HCT116 (cell line): Measurements from ENCODE around the gene HNF1B. TPM values are rescaled to one million over a fixed set of nuclear protein-coding genes. Genes with fewer than 3 reads are reported as not detected.

Experiments used
- ATAC-seq: fragments of 200-7000 bp; cut with Tn5 transposase; 2 replicates; pipeline ENCODE4 v1.9.1; 2020; ENCODE audit warnings: mild to moderate bottlenecking, moderate library complexity
- BruUV-seq: library from RNA; stranded (reverse); fragments of 400-500 nt; replicated peaks from 2 replicates; lab custom pipeline; 2021; lab: Mats Ljungman, UMichigan
- CTCF ChIA-PET: fragments of 300-600 bp; sonication (Branson Sonifier 250); formaldehyde crosslinking; loops from one replicate; lab custom pipeline; 2021; ENCODE audit warnings: antibody characterized with exemption; lab: Charles Lee
- POLR2A ChIA-PET: fragments of 300-600, 350-600 bp; sonication (Branson Sonifier 250); formaldehyde crosslinking; loops from one replicate; lab custom pipeline; 2021; ENCODE audit warnings: antibody characterized with exemption; lab: Charles Lee
- RAD21 ChIA-PET, 2 experiments: fragments of 300-600 bp; sonication (Branson Sonifier 250); formaldehyde crosslinking; loops; one replicate each; lab custom pipeline; 2023; ENCODE audit warnings: low total read pairs in 2 of 2; ENCODE audit not compliant: uncharacterized antibody in 2 of 2, unreplicated experiment in 2 of 2, low non-redundant PET in 1 of 2; lab: Charles Lee
- DNase-seq: peaks from one replicate; pipeline ENCODE4 v3.0.0-alpha.2; 2010; ENCODE audit warnings: low read depth, low spot score
- H2AFZ ChIP-seq: fragments of 200-600 bp; shearing (Covaris generic), sonication (generic); 2 replicates; pipeline ENCODE4 v1.6.1; 2017; ENCODE audit warnings: low read depth, mixed run types, mixed read lengths, antibody characterized with exemption, low read length; ENCODE audit not compliant: poor library complexity, severe bottlenecking
- H3K27ac ChIP-seq: 2 replicates; pipeline ENCODE4 v1.5.1; 2012; ENCODE audit warnings: low read depth, low read length
- H3K27me3 ChIP-seq: fragments of 200-600 bp; sonication (generic); 2 replicates; pipeline ENCODE4 v1.6.1; 2016; ENCODE audit warnings: mixed run types, low read length, mixed read lengths; ENCODE audit not compliant: insufficient read depth
- H3K36me3 ChIP-seq, 2 experiments: fragments of 200-500 bp in 1 of 2; fragments of 200-600 bp in 1 of 2; sonication (Bioruptor generic) in 1 of 2; sonication (generic) in 1 of 2; 2 replicates each; pipeline versions ENCODE4 v1.5.1 to v1.6.1; 2014 to 2016; ENCODE audit warnings: low read length in 2 of 2, inconsistent platforms in 1 of 2, mixed read lengths in 1 of 2, mixed run types in 1 of 2; ENCODE audit not compliant: insufficient read depth in 2 of 2, control insufficient read depth in 1 of 2
- H3K4me1 ChIP-seq, 2 experiments: fragments of 200-600 bp in 1 of 2; sonication (generic) in 1 of 2; 2 replicates each; pipeline versions ENCODE4 v1.5.1 to v1.6.1; 2012 to 2017; ENCODE audit warnings: low read length in 2 of 2, inconsistent platforms in 1 of 2, mild to moderate bottlenecking in 1 of 2, mixed read lengths in 1 of 2, mixed run types in 1 of 2, moderate library complexity in 1 of 2; ENCODE audit not compliant: insufficient read depth in 2 of 2, control insufficient read depth in 1 of 2
- H3K4me2 ChIP-seq: fragments of 200-600 bp; sonication (generic); 2 replicates; pipeline ENCODE4 v1.6.1; 2017; ENCODE audit warnings: mixed run types, low read length, mixed read lengths
- H3K4me3 ChIP-seq, 2 experiments: fragments of 200-600 bp in 1 of 2; sonication (generic) in 1 of 2; replicated peaks in 1 of 2; 2 replicates each; pipeline ENCODE4 v1.5.1; 2011 to 2016; ENCODE audit warnings: low read length in 2 of 2, control low read depth in 1 of 2, low read depth in 1 of 2, mild to moderate bottlenecking in 1 of 2, mixed read lengths in 1 of 2, mixed run types in 1 of 2
- H3K79me2 ChIP-seq: fragments of 200-600 bp; sonication (generic); 2 replicates; pipeline ENCODE4 v1.6.1; 2017; ENCODE audit warnings: mild to moderate bottlenecking, mixed run types, low read length, moderate library complexity, mixed read lengths; ENCODE audit not compliant: insufficient read depth
- H3K9ac ChIP-seq: fragments of 200-600 bp; sonication (generic); 2 replicates; pipeline ENCODE4 v1.6.1; 2016; ENCODE audit warnings: low read length, mixed read lengths
- H3K9me2 ChIP-seq: fragments of 200-600 bp; sonication (generic), shearing (Covaris generic); 2 replicates; pipeline ENCODE4 v1.6.1; 2017; ENCODE audit warnings: mixed run types, mild to moderate bottlenecking, moderate library complexity; ENCODE audit not compliant: insufficient read depth
- H3K9me3 ChIP-seq, 2 experiments: fragments of 200-500 bp in 1 of 2; fragments of 200-600 bp in 1 of 2; sonication (Bioruptor generic) in 1 of 2; sonication (generic) in 1 of 2; 2 replicates each; pipeline ENCODE4 v1.6.1; 2014 to 2017; ENCODE audit warnings: low read length in 2 of 2, mixed read lengths in 2 of 2, inconsistent platforms in 1 of 2, low read depth in 1 of 2, mild to moderate bottlenecking in 1 of 2, mixed run types in 1 of 2, moderate library complexity in 1 of 2; ENCODE audit not compliant: control insufficient read depth in 1 of 2, insufficient read depth in 1 of 2
- H4K20me1 ChIP-seq: fragments of 200-600 bp; sonication (generic), shearing (Covaris generic); 2 replicates; pipeline ENCODE4 v1.6.1; 2017; ENCODE audit warnings: mixed run types, mild to moderate bottlenecking, moderate library complexity; ENCODE audit not compliant: insufficient read depth
- ELF1 ChIP-seq: IDR thresholded peaks from 2 replicates; pipeline ENCODE4 v1.6.1; 2012; ENCODE audit warnings: low read depth, borderline replicate concordance
- FOSL1 ChIP-seq: IDR thresholded peaks from 2 replicates; pipeline ENCODE4 v1.6.1; 2012; ENCODE audit warnings: low read depth
- JUND ChIP-seq: IDR thresholded peaks from 2 replicates; pipeline ENCODE4 v1.6.1; 2012
- MAX ChIP-seq: IDR thresholded peaks from 2 replicates; pipeline ENCODE4 v1.6.1; 2012
- POLR2A ChIP-seq: IDR thresholded peaks from 2 replicates; pipeline ENCODE4 v1.7.0; 2011; ENCODE audit warnings: borderline replicate concordance; ENCODE audit not compliant: insufficient read depth, insufficient read length; ENCODE audit errors: extremely low read depth
- RAD21 ChIP-seq: IDR thresholded peaks from 2 replicates; pipeline ENCODE4 v1.6.1; 2012; ENCODE audit warnings: low read depth, mild to moderate bottlenecking
- REST ChIP-seq: IDR thresholded peaks from 2 replicates; pipeline ENCODE4 v1.6.1; 2012; ENCODE audit warnings: low read depth
- SP1 ChIP-seq: IDR thresholded peaks from 2 replicates; pipeline ENCODE4 v1.6.1; 2012; ENCODE audit warnings: low read depth
- YY1 ChIP-seq: IDR thresholded peaks from 2 replicates; pipeline ENCODE4 v1.6.1; 2011; ENCODE audit warnings: low read length, low read depth, moderate library complexity, mild to moderate bottlenecking; ENCODE audit not compliant: insufficient replicate concordance; ENCODE audit errors: extremely low read depth
- ZNF274 ChIP-seq: fragments of 200-500 bp; sonication (Bioruptor generic); IDR thresholded peaks from 2 replicates; pipeline ENCODE4 v1.6.1; 2014; ENCODE audit warnings: mild to moderate bottlenecking, low read depth, low read length, inconsistent platforms
- intact Hi-C: fragments of 100-400 bp; cut with micrococcal nuclease; formaldehyde crosslinking; loops from 2 replicates; pipeline ENCODE4 v1.10.0; 2022
- total RNA-seq: library from RNA; stranded (reverse); gene quantifications from one replicate; pipeline ENCODE4 v1.2.1, GENCODE V29; 2021; ENCODE audit not compliant: unreplicated experiment

HNF1B gene
- total RNA-seq, 1 experiment from 2014 or later: 3.6 TPM

GRCh38 chr17:37746617-37747016 is 1.8 kb upstream of the HNF1B start:
- no peaks in the 10 kb centered on the region for H3K9me2 ChIP-seq
- RAD21 ChIA-PET: no interaction called here
- BruUV-seq: no TSS peak
- TF ChIP-seq JUND (no peak), YY1 (no peak), ELF1 (no peak), FOSL1 (no peak), ZNF274 (no peak), POLR2A (no peak)
- TF ChIP-seq, all 23 proteins: peak for 0
- H3K4me2 ChIP-seq: no peak overlapping the region
- no peak overlapping the region for H3K4me3 ChIP-seq
- no peaks in the 10 kb centered on the region for H3K36me3 ChIP-seq
- no peak overlapping the region for H2AFZ ChIP-seq
- ChIA-PET POLR2A (no interaction called here), CTCF (interaction anchor here (0.9 to 1.2 kb wide), 2 partner anchors 69 to 72 kb away, joined by 3 read pairs; no protein-coding TSS in a partner anchor)
- H3K79me2 ChIP-seq: peaks cover 15% of the 10 kb centered on the region
- H3K27me3 ChIP-seq: no peaks in the 10 kb centered on the region
- ATAC-seq: no peak
- no peak overlapping the region for H3K9ac ChIP-seq
- H4K20me1 ChIP-seq: no peaks in the 10 kb centered on the region
- intact Hi-C loops: no loop called here
- no peaks in the 10 kb centered on the region for H3K9me3 ChIP-seq
- no peak for DNase-seq
- H3K4me1 ChIP-seq: peaks cover 0 to 4% of the 10 kb centered on the region in 2 experiments; a peak in 1 of 4 replicates
- no peak overlapping the region for H3K27ac ChIP-seq

- no peaks in the 10 kb centered on the region for H3K9me2 ChIP-seq
- peaks cover 22% of the 10 kb centered on the region for H3K79me2 ChIP-seq
- H3K4me3 ChIP-seq: no peak overlapping the region
- intact Hi-C loops: no loop called here
- no peaks in the 10 kb centered on the region for H4K20me1 ChIP-seq
- ATAC-seq (no peak), DNase-seq (no peak)
- no peaks in the 10 kb centered on the region for H3K36me3 ChIP-seq
- RAD21 ChIA-PET: no interaction called here
- POLR2A ChIA-PET: no interaction called here
- no peak overlapping the region for H3K9ac ChIP-seq
- no TSS peak for BruUV-seq
- no peaks in the 10 kb centered on the region for H3K27me3 ChIP-seq
- TF ChIP-seq MAX: no peak
- no peak for TF ChIP-seq REST
- TF ChIP-seq ELF1: no peak
- TF ChIP-seq RAD21: no peak
- no peak for TF ChIP-seq SP1
- peaks cover 0 to 7% of the 10 kb centered on the region in 2 experiments; a peak in 2 of 4 replicates for H3K4me1 ChIP-seq
- CTCF ChIA-PET: interaction anchor here (0.9 to 1.2 kb wide), 2 partner anchors 70 to 72 kb away, joined by 3 read pairs; no protein-coding TSS in a partner anchor
- H3K9me3 ChIP-seq: no peaks in the 10 kb centered on the region
- H2AFZ ChIP-seq: no peak overlapping the region
- H3K27ac ChIP-seq: no peak overlapping the region
- no peak overlapping the region for H3K4me2 ChIP-seq
Observed at GRCh38 chr17:37745801-37746426, 1.1 kb upstream of the HNF1B start.
